Kidney (tissue), 14 donors: ENCODE measurements around the gene SLX4IP. TPM values are rescaled to one million over a fixed set of nuclear protein-coding genes. Genes with fewer than 3 reads are reported as not detected.

ENCODE experiments used
- DNase-seq, 5 donors: peaks; one replicate each; pipeline ENCODE4 v3.0.0-alpha.2; 2013 to 2020
- FAIRE-seq: peaks from 2 replicates; lab custom pipeline; 2012; peaks lifted over from hg19 to GRCh38; lab: Jason Lieb, UNC
- H3K27ac ChIP-seq, 2 donors: one replicate each; pipeline ENCODE4 v1.7.0; 2013; ENCODE audit warnings: low read depth in 2 of 2, low read length in 2 of 2, inconsistent platforms in 1 of 2
- H3K27me3 ChIP-seq: one replicate; pipeline ENCODE4 v1.7.1; 2013; ENCODE audit warnings: low read length, inconsistent platforms; ENCODE audit not compliant: control insufficient read depth, insufficient read depth
- H3K36me3 ChIP-seq, 3 donors: one replicate each; pipeline versions ENCODE4 v1.7.0 to v1.7.1; 2013; ENCODE audit warnings: low read length in 3 of 3, control low read depth in 1 of 3, inconsistent platforms in 1 of 3; ENCODE audit not compliant: insufficient read depth in 3 of 3, control insufficient read depth in 2 of 3
- H3K4me1 ChIP-seq, 3 donors: one replicate each; pipeline versions ENCODE4 v1.7.0 to v1.7.1; 2013; ENCODE audit warnings: low read length in 3 of 3, inconsistent platforms in 1 of 3, low read depth in 1 of 3; ENCODE audit not compliant: control insufficient read depth in 2 of 3, insufficient read depth in 2 of 3
- H3K4me3 ChIP-seq, 3 donors: one replicate each; pipeline versions ENCODE4 v1.7.0 to v1.8.1; 2013; ENCODE audit warnings: low read length in 3 of 3, control low read depth in 1 of 3, inconsistent platforms in 1 of 3
- H3K9ac ChIP-seq, 3 donors: one replicate each; pipeline versions ENCODE4 v1.7.0 to v1.7.1; 2013; ENCODE audit warnings: low read length in 3 of 3, control low read depth in 1 of 3, inconsistent platforms in 1 of 3
- H3K9me3 ChIP-seq, 3 donors: one replicate each; pipeline versions ENCODE4 v1.7.0 to v1.7.1; 2013; ENCODE audit warnings: low read length in 3 of 3, control low read depth in 1 of 3, inconsistent platforms in 1 of 3; ENCODE audit not compliant: control insufficient read depth in 2 of 3, insufficient read depth in 1 of 3
- CTCF ChIP-seq: IDR thresholded peaks from 3 replicates; pipeline ENCODE4 v1.5.1; 2012; ENCODE audit warnings: mild to moderate bottlenecking, moderate library complexity, borderline replicate concordance; ENCODE audit not compliant: insufficient read depth; ENCODE audit errors: extremely low read depth
- intact Hi-C: fragments of 100-400 bp; cut with DNase I; formaldehyde crosslinking; loops from one replicate; pipeline ENCODE4 v1.11.1; 2022
- polyA plus RNA-seq: library from polyadenylated mRNA; stranded (reverse); fragments of 350-450 nt; fragmentation: Illumina TruSeq; extraction: RNeasy Lipid Tissue Mini Kit (QIAGEN cat#74804); gene quantifications from one replicate; pipeline ENCODE4 v1.2.3, GENCODE V29; 2014; ENCODE audit warnings: low read depth, low replicate concordance; ENCODE audit not compliant: insufficient read depth
- total RNA-seq: library from RNA; stranded (reverse); fragmentation: NEBNext Ultra II Directional; extraction: Animal tissue kit (Norgen Biotek cat#: 25700); gene quantifications from one replicate; pipeline ENCODE4 v1.2.1, GENCODE V29; 2021
- donor health status: control.
- donor health status: control.
- donor health status: control.
- donor health status: control.
- donor health status: control.
- donor health status: DM: yes; HTN: yes; CAD: no.
- donor health status: Normal renal cell carcinoma (clear cell type).

SLX4IP gene
- total and polyA plus RNA-seq, 2 donors from 2014 or later = 2.6 to 7.6 TPM

- H3K9me3 ChIP-seq = no peaks in the 10 kb centered on the region
- no peak for DNase-seq
- intact Hi-C loops = no loop called here
- peak overlapping the region in 1 of 2 donors; percentile 16 for H3K27ac ChIP-seq
- no peak for TF ChIP-seq CTCF
- H3K36me3 ChIP-seq = peaks cover 0 to 15% (median 4%) of the 10 kb centered on the region in 3 donors
- H3K4me1 ChIP-seq = peaks cover 5 to 42% (median 16%) of the 10 kb centered on the region in 3 donors
- peak overlapping the region in 1 of 3 donors; percentile 24 for H3K9ac ChIP-seq
- no peak for FAIRE-seq
- H3K27me3 ChIP-seq = no peaks in the 10 kb centered on the region
- H3K4me3 ChIP-seq = peak overlapping the region; percentile 38 to 95 (median 44)
Measured at GRCh38 chr20:10668677-10669368, 233.7 kb downstream of the SLX4IP start.

DNA sequence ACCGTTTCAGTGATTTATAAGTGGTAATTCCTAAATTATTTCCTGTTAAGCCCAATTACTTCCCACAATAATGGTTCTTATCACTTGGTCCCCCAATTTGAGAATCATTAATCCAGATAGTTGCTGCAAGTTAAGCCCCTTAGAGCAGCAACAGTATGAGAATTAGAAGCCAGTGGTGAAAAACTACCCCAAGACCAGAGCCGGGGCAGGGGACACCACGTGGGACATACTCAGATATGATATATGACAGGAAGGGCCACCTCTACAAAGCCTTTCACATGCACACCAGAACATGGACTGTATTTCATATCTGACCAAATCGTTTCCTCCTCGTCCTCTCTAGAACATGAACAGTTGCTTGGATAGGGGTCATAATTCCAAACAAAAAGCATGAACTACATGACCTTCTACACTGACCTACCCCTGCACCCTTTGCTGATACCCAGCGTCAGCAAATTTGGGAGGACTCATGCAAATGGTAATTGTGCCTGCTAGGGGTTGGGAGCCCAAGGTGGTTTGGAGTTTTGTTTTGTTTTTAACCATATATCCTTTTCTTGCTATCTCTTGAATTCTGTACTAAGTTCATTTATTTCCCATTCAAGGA is 234.8 kb downstream of the SLX4IP start:
- Histone ChIP-seq H3K4me1 (peaks cover 2 to 35% (median 12%) of the 10 kb centered on the region in 3 donors), H3K36me3 (peaks cover 0 to 13% (median 4%) of the 10 kb centered on the region in 3 donors), H3K27me3 (no peaks in the 10 kb centered on the region), H3K27ac (peak overlapping the region; percentile 97 to 98), H3K9me3 (no peaks in the 10 kb centered on the region), H3K4me3 (peak overlapping the region; percentile 39 to 95 (median 69)), H3K9ac (peak overlapping the region in 2 of 3 donors; percentile 59 to 92)
- intact Hi-C loops = no loop called here
- no peak for FAIRE-seq
- TF ChIP-seq CTCF = no peak
- no peak for DNase-seq

DNA sequence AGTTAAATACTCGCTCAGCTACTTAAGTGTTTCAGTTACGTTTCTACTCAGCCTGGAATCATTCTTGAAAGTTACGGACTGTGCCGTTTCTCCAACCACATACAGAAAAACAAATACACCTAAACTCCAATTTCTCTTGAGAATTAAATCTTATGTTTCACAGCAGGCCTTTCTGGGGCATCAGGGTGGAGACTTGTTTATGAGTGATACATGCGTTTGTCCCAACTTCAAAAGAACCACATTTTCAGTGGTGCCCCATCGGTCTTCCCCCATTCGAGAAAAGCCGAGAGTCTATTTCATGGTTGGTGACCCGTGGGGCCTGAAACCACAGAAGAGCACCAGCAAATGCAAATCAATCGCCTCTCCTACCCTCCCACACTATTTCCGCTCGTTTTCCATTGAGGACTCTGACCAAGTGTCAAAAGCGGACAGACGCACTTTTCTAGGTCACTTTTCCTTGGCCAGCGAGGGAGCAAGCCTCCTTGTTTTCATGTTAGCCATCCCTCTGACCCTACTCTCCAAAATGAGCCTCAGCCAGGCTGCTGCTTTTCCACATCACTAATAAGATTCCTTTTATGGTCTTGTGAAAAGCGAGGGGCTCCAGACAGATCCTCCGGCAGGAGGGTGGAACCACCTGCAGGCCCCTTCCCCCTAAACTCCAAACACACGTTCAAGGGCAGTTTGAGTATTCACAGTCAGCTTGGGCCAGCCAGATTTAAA is 235.6 kb downstream of the SLX4IP start:
- H3K27me3 ChIP-seq = no peaks in the 10 kb centered on the region
- H3K4me1 ChIP-seq = peaks cover 2 to 34% (median 12%) of the 10 kb centered on the region in 3 donors
- H3K9me3 ChIP-seq = no peaks in the 10 kb centered on the region
- FAIRE-seq = no peak
- no peak for TF ChIP-seq CTCF
- intact Hi-C loops = no loop called here
- peak in 4 of 5 donors; percentile 57 to 83 (median 71) for DNase-seq
- peak overlapping the region; percentile 67 to 95 (median 69) for H3K4me3 ChIP-seq
- H3K27ac ChIP-seq = peak overlapping the region; percentile 97 to 98
- peak overlapping the region; percentile 54 to 92 (median 59) for H3K9ac ChIP-seq
- peaks cover 0 to 13% (median 4%) of the 10 kb centered on the region in 3 donors for H3K36me3 ChIP-seq
